HG03439 (cell line): Measurements from ENCODE around the gene RABAC1.
"Not testable (repeated sequence)": the region's sequence is repeated elsewhere in the genome, so short reads cannot be mapped to it uniquely, and the experiment has no call there.

Experiments used
- ATAC-seq: cut with Tn5 transposase; IDR thresholded peaks from one replicate; pipeline ENCODE4 v1.9.1; 2021; ENCODE audit warnings: mild to moderate bottlenecking, moderate library complexity; ENCODE audit not compliant: unreplicated experiment

RABAC1 gene

GRCh38 chr19:41917676-41918075, 41.4 kb downstream of the RABAC1 start:
- ATAC-seq: no peak

GRCh38 chr19:41915776-41916414, 43.2 kb downstream of the RABAC1 start:
- ATAC-seq: no peak

- ATAC-seq: no peak
Measured at GRCh38 chr19:41915021-41915775, 43.9 kb downstream of the RABAC1 start.

GRCh38 chr19:41914424-41914834, 44.7 kb downstream of the RABAC1 start:
- ATAC-seq: not testable (repeated sequence)

GRCh38 chr19:41913538-41914423, 45.3 kb downstream of the RABAC1 start:
- no peak for ATAC-seq

GRCh38 chr19:41912899-41913537, 46.1 kb downstream of the RABAC1 start:
- ATAC-seq: no peak

GRCh38 chr19:41911889-41912731, 47.0 kb downstream of the RABAC1 start:
- ATAC-seq: no peak

GRCh38 chr19:41910992-41911888, 47.9 kb downstream of the RABAC1 start:
- ATAC-seq: no peak

GRCh38 chr19:41910240-41910991, 48.7 kb downstream of the RABAC1 start:
- no peak for ATAC-seq

- no peak for ATAC-seq
Measured at GRCh38 chr19:41909706-41910105, 49.4 kb downstream of the RABAC1 start.

- ATAC-seq: no peak
Measured at GRCh38 chr19:41908724-41909464, 50.2 kb downstream of the RABAC1 start.

GRCh38 chr19:41907994-41908615, 51.0 kb downstream of the RABAC1 start:
- ATAC-seq: no peak

- ATAC-seq: no peak
Measured at GRCh38 chr19:41906916-41907680, 52.0 kb downstream of the RABAC1 start.
